SJCRH30 (cell line): ENCODE measurements around the gene GBX1. TPM values are rescaled to one million over a fixed set of nuclear protein-coding genes. Genes with fewer than 3 reads are reported as not detected.
A peak's percentile ranks its signal among the peaks of the same experiment; 100 is the strongest.

Experiments
- DNase-seq, 2 experiments: peaks; one replicate each; pipeline ENCODE4 v3.0.0-alpha.2; 2015 to 2020
- H3K27ac ChIP-seq: fragments of 250-450 bp; sonication (Bioruptor Pico); 2 replicates; pipeline ENCODE4 v1.5.1; 2020; ENCODE audit warnings: mild to moderate bottlenecking, moderate library complexity
- H3K27me3 ChIP-seq: fragments of 250-450 bp; sonication (Bioruptor Pico); 2 replicates; pipeline ENCODE4 v1.5.1; 2020; ENCODE audit warnings: mild to moderate bottlenecking, moderate library complexity
- H3K36me3 ChIP-seq: fragments of 250-450 bp; sonication (Bioruptor Pico); 2 replicates; pipeline ENCODE4 v1.5.1; 2020; ENCODE audit warnings: mild to moderate bottlenecking, moderate library complexity
- H3K4me1 ChIP-seq: fragments of 250-450 bp; sonication (Bioruptor Pico); 2 replicates; pipeline ENCODE4 v1.5.1; 2020; ENCODE audit warnings: mild to moderate bottlenecking, moderate library complexity
- H3K4me3 ChIP-seq: fragments of 250-450 bp; sonication (Bioruptor Pico); 2 replicates; pipeline ENCODE4 v1.5.1; 2020; ENCODE audit warnings: mild to moderate bottlenecking, moderate library complexity
- H3K9me3 ChIP-seq: fragments of 250-450 bp; sonication (Bioruptor Pico); replicated peaks from 2 replicates; pipeline ENCODE4 v1.5.1; 2020; ENCODE audit warnings: mild to moderate bottlenecking, moderate library complexity
- total RNA-seq: library from RNA; depleted of rRNA; stranded (reverse); fragments of >200 nt; shearing (Covaris generic); gene quantifications from 2 replicates; pipeline ENCODE4 v1.2.3, GENCODE V29; 2014

GBX1 gene
- total RNA-seq, 1 experiment from 2014 or later: 0.95 TPM

GRCh38 chr7:151142686-151143040 lies 24.8 kb downstream of the GBX1 start:
- Histone ChIP-seq H3K36me3 (peaks cover 15% of the 10 kb centered on the region), H3K4me1 (no peaks in the 10 kb centered on the region), H3K9me3 (no peaks in the 10 kb centered on the region), H3K4me3 (no peak overlapping the region), H3K27ac (no peak overlapping the region), H3K27me3 (no peaks in the 10 kb centered on the region)
- no peak for DNase-seq

- Histone ChIP-seq H3K27ac (no peak overlapping the region), H3K4me1 (no peaks in the 10 kb centered on the region), H3K9me3 (no peaks in the 10 kb centered on the region), H3K4me3 (no peak overlapping the region), H3K27me3 (no peaks in the 10 kb centered on the region), H3K36me3 (peaks cover 18% of the 10 kb centered on the region)
- DNase-seq: no peak
Measured at GRCh38 chr7:151141855-151142685, 25.4 kb downstream of the GBX1 start.

- no peak overlapping the region for H3K4me3 ChIP-seq
- no peak for DNase-seq
- H3K27me3 ChIP-seq: no peaks in the 10 kb centered on the region
- no peak overlapping the region for H3K27ac ChIP-seq
- peaks cover 18% of the 10 kb centered on the region for H3K36me3 ChIP-seq
- H3K4me1 ChIP-seq: no peaks in the 10 kb centered on the region
- H3K9me3 ChIP-seq: no peaks in the 10 kb centered on the region
Measured at GRCh38 chr7:151141311-151141854, 26.1 kb downstream of the GBX1 start.

- peaks cover 20% of the 10 kb centered on the region for H3K36me3 ChIP-seq
- H3K4me1 ChIP-seq: no peaks in the 10 kb centered on the region
- no peak overlapping the region for H3K27ac ChIP-seq
- no peaks in the 10 kb centered on the region for H3K9me3 ChIP-seq
- DNase-seq: no peak
- no peak overlapping the region for H3K4me3 ChIP-seq
- no peaks in the 10 kb centered on the region for H3K27me3 ChIP-seq
Measured at GRCh38 chr7:151140826-151141225, 26.7 kb downstream of the GBX1 start.

- Histone ChIP-seq H3K27ac (no peak overlapping the region), H3K4me3 (no peak overlapping the region), H3K9me3 (no peaks in the 10 kb centered on the region), H3K4me1 (no peaks in the 10 kb centered on the region), H3K36me3 (peaks cover 29% of the 10 kb centered on the region), H3K27me3 (no peaks in the 10 kb centered on the region)
- DNase-seq: no peak
Measured at GRCh38 chr7:151139791-151140190, 27.7 kb downstream of the GBX1 start.

GRCh38 chr7:151139071-151139790 lies 28.3 kb downstream of the GBX1 start:
- H3K27me3 ChIP-seq: no peaks in the 10 kb centered on the region
- peaks cover 32% of the 10 kb centered on the region for H3K36me3 ChIP-seq
- no peak overlapping the region for H3K27ac ChIP-seq
- DNase-seq: no peak
- no peak overlapping the region for H3K4me3 ChIP-seq
- no peaks in the 10 kb centered on the region for H3K4me1 ChIP-seq
- H3K9me3 ChIP-seq: no peaks in the 10 kb centered on the region

GRCh38 chr7:151138153-151138851 lies 29.2 kb downstream of the GBX1 start:
- Histone ChIP-seq H3K4me3 (no peak overlapping the region), H3K27ac (no peak overlapping the region), H3K27me3 (no peaks in the 10 kb centered on the region), H3K4me1 (no peaks in the 10 kb centered on the region), H3K9me3 (no peaks in the 10 kb centered on the region), H3K36me3 (peaks cover 35% of the 10 kb centered on the region)
- no peak for DNase-seq

GRCh38 chr7:151137791-151138152 lies 29.7 kb downstream of the GBX1 start:
- DNase-seq: peak in 1 of 2 experiments; percentile 2
- H3K4me3 ChIP-seq: no peak overlapping the region
- H3K27ac ChIP-seq: no peak overlapping the region
- H3K9me3 ChIP-seq: no peaks in the 10 kb centered on the region
- peaks cover 36% of the 10 kb centered on the region for H3K36me3 ChIP-seq
- H3K4me1 ChIP-seq: peaks cover under 1% of the 10 kb centered on the region; the same call in 1 of the 2 replicates
- no peaks in the 10 kb centered on the region for H3K27me3 ChIP-seq

- no peak overlapping the region for H3K4me3 ChIP-seq
- no peaks in the 10 kb centered on the region for H3K27me3 ChIP-seq
- no peak overlapping the region for H3K27ac ChIP-seq
- peaks cover 39% of the 10 kb centered on the region for H3K36me3 ChIP-seq
- H3K4me1 ChIP-seq: peaks cover 7% of the 10 kb centered on the region
- H3K9me3 ChIP-seq: no peaks in the 10 kb centered on the region
- DNase-seq: peak in 1 of 2 experiments; percentile 13
Measured at GRCh38 chr7:151137076-151137675, 30.3 kb downstream of the GBX1 start.

GRCh38 chr7:151135866-151136843 lies 31.3 kb downstream of the GBX1 start:
- H3K27ac ChIP-seq: no peak overlapping the region
- peaks cover 15% of the 10 kb centered on the region for H3K4me1 ChIP-seq

GRCh38 chr7:151135525-151135845 lies 32.0 kb downstream of the GBX1 start:
- Histone ChIP-seq H3K27me3 (no peaks in the 10 kb centered on the region), H3K4me1 (peaks cover 20% of the 10 kb centered on the region), H3K4me3 (no peak overlapping the region), H3K27ac (no peak overlapping the region), H3K9me3 (no peaks in the 10 kb centered on the region), H3K36me3 (peaks cover 37% of the 10 kb centered on the region)
- no peak for DNase-seq

More at GRCh38 chr7:151135866-151136843, 31.3 kb downstream of the GBX1 start:
- Histone ChIP-seq H3K27me3 (no peaks in the 10 kb centered on the region), H3K9me3 (no peaks in the 10 kb centered on the region), H3K4me3 (no peak overlapping the region), H3K36me3 (peaks cover 33% of the 10 kb centered on the region)
- DNase-seq: no peak

GRCh38 chr7:151134743-151135524 lies 32.6 kb downstream of the GBX1 start:
- H3K36me3 ChIP-seq: peaks cover 40% of the 10 kb centered on the region
- no peak for DNase-seq
- no peak overlapping the region for H3K27ac ChIP-seq
- no peaks in the 10 kb centered on the region for H3K9me3 ChIP-seq
- H3K4me3 ChIP-seq: no peak overlapping the region
- no peaks in the 10 kb centered on the region for H3K27me3 ChIP-seq
- peaks cover 20% of the 10 kb centered on the region for H3K4me1 ChIP-seq
